Measurements from ENCODE around the gene ITGAD.

Gene ITGAD

GRCh38 chr16:31460582-31461002 lies 67.5 kb downstream of the ITGAD start (continued):
- TF ChIP-seq ZNF654 (tag by site-specific recombination; IDR thresholded peaks at IDR 0.05; ENCODE audit: low read depth) (peak; percentile 36), ZNF280C (tag by site-specific recombination; IDR thresholded peaks at IDR 0.05) (no peak), ZNF660 (tag by site-specific recombination; IDR thresholded peaks at IDR 0.05) (peak; percentile 36; the same call in 1 of the 2 replicates), ZNF768 (tag by site-specific recombination; IDR thresholded peaks at IDR 0.05) (no peak), ZNF366 (tag by site-specific recombination; conservative IDR thresholded peaks at IDR 0.05) (no peak), ZNF133 (tag by site-specific recombination; IDR thresholded peaks at IDR 0.05) (no peak), ZNF155 (tag by site-specific recombination; IDR thresholded peaks at IDR 0.05) (no peak), GFI1B (tag by site-specific recombination; IDR thresholded peaks at IDR 0.05) (no peak), ZNF335 (tag by site-specific recombination; conservative IDR thresholded peaks at IDR 0.05) (0 out of 2 replicates have a peak, but pooled peaks have one; percentile 44), ZNF449 (tag by site-specific recombination; IDR thresholded peaks at IDR 0.05) (no peak), ZNF621 (tag by site-specific recombination; IDR thresholded peaks at IDR 0.05) (no peak), ZNF664 (tag by site-specific recombination; IDR thresholded peaks at IDR 0.05) (peak; percentile 44; the same call in 1 of the 2 replicates), ZBTB26 (tag by site-specific recombination; optimal IDR thresholded peaks at IDR 0.05) (no peak), AEBP2 (tag by site-specific recombination; IDR thresholded peaks at IDR 0.05; ENCODE audit: borderline replicate concordance) (no peak), ZNF529 (tag by site-specific recombination; IDR thresholded peaks at IDR 0.05; ENCODE audit: insufficient replicate concordance) (no peak), BCL11B (tag by site-specific recombination; IDR thresholded peaks at IDR 0.05; ENCODE audit: low read depth) (no peak), ZNF600 (tag by site-specific recombination; IDR thresholded peaks at IDR 0.05) (no peak), ZFHX2 (tag by site-specific recombination; conservative IDR thresholded peaks at IDR 0.05) (no peak), SP7 (tag by site-specific recombination; IDR thresholded peaks at IDR 0.05) (no peak), ZNF391 (tag by site-specific recombination; IDR thresholded peaks at IDR 0.05; ENCODE audit: borderline replicate concordance, low read depth) (0 out of 2 replicates have a peak, but pooled peaks have one; percentile 46), KLF1 (tag by site-specific recombination; IDR thresholded peaks at IDR 0.05) (no peak), ZNF223 (tag by site-specific recombination; IDR thresholded peaks at IDR 0.05) (no peak)
- TF ChIP-seq, protein P1, sequence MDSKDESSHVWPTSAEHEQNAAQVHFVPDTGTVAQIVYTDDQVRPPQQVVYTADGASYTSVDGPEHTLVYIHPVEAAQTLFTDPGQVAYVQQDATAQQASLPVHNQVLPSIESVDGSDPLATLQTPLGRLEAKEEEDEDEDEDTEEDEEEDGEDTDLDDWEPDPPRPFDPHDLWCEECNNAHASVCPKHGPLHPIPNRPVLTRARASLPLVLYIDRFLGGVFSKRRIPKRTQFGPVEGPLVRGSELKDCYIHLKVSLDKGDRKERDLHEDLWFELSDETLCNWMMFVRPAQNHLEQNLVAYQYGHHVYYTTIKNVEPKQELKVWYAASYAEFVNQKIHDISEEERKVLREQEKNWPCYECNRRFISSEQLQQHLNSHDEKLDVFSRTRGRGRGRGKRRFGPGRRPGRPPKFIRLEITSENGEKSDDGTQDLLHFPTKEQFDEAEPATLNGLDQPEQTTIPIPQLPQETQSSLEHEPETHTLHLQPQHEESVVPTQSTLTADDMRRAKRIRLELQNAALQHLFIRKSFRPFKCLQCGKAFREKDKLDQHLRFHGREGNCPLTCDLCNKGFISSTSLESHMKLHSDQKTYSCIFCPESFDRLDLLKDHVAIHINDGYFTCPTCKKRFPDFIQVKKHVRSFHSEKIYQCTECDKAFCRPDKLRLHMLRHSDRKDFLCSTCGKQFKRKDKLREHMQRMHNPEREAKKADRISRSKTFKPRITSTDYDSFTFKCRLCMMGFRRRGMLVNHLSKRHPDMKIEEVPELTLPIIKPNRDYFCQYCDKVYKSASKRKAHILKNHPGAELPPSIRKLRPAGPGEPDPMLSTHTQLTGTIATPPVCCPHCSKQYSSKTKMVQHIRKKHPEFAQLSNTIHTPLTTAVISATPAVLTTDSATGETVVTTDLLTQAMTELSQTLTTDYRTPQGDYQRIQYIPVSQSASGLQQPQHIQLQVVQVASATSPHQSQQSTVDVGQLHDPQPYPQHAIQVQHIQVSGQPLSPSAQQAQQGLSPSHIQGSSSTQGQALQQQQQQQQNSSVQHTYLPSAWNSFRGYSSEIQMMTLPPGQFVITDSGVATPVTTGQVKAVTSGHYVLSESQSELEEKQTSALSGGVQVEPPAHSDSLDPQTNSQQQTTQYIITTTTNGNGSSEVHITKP (tag by site-specific recombination; IDR thresholded peaks at IDR 0.05): 0 out of 2 replicates have a peak, but pooled peaks have one; percentile 4
- TF ChIP-seq, protein P2, sequence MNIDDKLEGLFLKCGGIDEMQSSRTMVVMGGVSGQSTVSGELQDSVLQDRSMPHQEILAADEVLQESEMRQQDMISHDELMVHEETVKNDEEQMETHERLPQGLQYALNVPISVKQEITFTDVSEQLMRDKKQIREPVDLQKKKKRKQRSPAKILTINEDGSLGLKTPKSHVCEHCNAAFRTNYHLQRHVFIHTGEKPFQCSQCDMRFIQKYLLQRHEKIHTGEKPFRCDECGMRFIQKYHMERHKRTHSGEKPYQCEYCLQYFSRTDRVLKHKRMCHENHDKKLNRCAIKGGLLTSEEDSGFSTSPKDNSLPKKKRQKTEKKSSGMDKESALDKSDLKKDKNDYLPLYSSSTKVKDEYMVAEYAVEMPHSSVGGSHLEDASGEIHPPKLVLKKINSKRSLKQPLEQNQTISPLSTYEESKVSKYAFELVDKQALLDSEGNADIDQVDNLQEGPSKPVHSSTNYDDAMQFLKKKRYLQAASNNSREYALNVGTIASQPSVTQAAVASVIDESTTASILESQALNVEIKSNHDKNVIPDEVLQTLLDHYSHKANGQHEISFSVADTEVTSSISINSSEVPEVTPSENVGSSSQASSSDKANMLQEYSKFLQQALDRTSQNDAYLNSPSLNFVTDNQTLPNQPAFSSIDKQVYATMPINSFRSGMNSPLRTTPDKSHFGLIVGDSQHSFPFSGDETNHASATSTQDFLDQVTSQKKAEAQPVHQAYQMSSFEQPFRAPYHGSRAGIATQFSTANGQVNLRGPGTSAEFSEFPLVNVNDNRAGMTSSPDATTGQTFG (tag by site-specific recombination; IDR thresholded peaks at IDR 0.05; ENCODE audit: borderline replicate concordance): no peak
- TF ChIP-seq, protein P3, sequence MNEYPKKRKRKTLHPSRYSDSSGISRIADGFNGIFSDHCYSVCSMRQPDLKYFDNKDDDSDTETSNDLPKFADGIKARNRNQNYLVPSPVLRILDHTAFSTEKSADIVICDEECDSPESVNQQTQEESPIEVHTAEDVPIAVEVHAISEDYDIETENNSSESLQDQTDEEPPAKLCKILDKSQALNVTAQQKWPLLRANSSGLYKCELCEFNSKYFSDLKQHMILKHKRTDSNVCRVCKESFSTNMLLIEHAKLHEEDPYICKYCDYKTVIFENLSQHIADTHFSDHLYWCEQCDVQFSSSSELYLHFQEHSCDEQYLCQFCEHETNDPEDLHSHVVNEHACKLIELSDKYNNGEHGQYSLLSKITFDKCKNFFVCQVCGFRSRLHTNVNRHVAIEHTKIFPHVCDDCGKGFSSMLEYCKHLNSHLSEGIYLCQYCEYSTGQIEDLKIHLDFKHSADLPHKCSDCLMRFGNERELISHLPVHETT (tag by site-specific recombination; IDR thresholded peaks at IDR 0.05): no peak
